ENCODE measurements around the gene KRIT1.
A peak's percentile ranks its signal among the peaks of the same experiment; 100 is the strongest.
"Not testable (repeated sequence)": the region's sequence is repeated elsewhere in the genome, so short reads cannot be mapped to it uniquely, and the experiment has no call there.

The KRIT1 gene

DNA sequence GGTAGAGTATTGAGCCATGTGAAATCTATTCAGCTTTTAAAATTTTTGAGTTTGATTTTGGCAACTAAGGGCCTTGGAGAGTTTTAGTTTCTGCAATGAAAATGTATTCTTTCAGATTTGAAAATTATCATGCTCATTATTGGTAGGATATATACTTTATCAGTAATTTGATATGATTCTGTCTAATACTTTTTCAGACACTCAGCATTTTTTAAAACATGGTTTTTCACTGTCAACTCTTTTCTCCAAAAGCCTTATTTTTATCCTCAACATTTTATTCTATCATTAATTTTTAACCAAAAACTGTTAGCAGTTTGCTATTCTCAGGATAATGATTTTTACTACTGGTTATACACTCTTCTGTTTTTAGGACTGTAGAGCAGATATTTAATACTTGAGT lies 4.9 kb upstream of the KRIT1 start:
- no peak for DNase-seq (ENCODE audit: low read depth in 2 of 2)

DNA sequence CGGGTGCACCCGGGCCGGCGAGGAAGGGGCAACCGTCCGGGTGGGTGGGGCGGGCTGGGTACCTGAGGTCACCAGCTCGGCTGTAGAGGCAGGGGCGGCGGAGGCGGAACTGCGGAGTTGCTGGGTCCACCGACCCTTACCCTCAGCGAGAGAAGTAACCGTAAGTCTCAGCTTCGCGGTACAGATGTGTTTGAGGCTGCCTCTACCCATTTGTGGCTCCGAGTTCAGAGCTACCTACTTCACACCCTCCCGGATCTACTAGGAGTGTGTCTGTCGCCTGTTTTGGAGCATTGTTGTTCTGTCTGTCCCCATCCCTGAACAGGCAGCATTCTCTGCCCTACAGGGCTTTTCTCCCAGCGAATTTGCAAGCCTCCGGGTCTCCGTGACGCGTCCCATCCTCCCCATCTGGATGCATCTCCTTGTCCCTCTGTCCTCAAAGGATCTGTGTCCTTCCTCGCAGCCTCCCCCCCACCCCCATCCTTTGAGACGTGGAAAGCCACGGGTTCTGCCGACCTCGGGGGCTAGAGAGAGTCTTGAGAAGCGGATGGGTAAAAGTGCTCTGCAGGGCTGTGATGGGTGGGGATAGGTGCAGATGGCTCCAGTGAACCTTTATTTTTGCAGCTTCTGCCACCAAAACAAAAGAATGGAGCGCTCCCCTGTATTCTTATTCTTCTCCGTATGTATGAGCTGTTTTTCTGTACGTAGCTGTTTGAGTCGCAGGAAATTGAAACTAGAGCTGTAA lies 817 bp upstream of the KRIT1 start:
- peak in 1 of 2 donors; percentile 4 for DNase-seq (ENCODE audit: low read depth in 2 of 2)

DNA sequence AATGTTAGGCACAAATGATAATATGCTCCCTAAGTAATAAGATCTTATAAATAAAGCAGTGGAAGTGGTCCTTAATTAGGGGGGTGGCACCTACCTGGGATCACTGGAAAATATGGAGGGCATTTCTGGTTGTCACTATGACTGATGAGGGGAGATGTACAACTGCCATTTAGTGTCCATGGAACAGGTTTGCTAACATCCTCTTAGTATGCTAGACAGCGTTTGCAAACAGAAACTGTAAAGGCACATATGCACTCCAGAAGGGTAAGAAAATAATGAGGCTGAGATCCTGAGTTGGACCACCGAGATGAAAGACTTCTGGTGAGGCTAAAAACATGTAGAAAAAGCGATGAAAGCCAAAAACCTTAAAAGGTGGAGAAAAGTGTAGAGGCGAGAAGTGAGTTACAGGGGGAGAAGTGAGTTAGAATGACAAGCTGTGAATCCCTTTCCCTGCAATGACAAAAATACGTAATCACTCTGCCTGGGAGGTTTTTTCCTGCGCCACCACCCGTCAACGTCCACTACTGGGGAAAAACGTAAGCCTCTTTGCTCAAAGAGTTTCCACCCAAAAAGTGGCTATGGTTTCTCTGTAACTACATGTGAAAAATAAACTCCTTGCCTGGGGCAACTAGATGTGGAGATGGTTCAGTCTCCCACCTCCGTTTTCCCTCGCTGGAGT lies 767 bp downstream of the KRIT1 start:
- no peak for DNase-seq (ENCODE audit: low read depth in 2 of 2)

DNA sequence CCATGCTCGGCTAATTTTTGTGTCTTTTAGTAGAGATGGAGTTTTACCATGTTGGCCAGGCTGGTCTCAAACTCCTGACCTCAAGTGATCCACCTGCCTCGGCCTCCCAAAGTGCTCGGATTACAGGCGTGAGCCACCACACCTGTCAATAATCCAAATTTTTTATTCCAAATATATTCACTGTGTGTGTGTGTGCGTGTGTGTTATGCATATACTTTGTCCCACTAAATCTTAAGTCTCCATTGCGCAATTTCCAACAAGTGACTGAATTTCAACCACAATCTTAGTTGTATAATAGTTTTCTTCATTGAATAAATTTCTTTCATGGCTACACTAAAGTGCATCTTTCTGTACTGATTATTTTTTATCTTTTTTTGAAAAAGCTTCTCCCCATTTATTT lies 2.7 kb downstream of the KRIT1 start:
- no peak for DNase-seq (ENCODE audit: low read depth in 2 of 2)

DNA sequence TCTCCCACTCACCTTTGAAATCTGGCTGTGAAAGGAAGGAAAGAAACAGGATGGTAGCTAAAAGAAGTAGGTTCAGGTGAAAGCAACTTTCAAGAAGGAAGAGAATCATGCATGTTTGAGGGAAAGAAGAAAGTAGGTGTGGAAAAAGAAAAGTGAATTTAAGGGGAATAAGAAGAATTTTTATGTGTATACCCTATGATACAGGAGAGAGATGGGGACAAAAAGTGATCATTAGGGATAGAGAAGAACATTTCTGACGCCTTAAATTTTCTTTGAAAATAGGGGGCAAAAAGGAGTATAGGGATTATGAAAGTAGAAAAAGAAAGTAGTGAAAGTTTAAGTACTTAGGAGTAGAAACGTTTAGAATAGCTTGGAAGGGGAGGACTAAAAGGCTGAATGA lies 15.2 kb downstream of the KRIT1 start:
- no peak for DNase-seq (ENCODE audit: low read depth in 2 of 2)

DNA sequence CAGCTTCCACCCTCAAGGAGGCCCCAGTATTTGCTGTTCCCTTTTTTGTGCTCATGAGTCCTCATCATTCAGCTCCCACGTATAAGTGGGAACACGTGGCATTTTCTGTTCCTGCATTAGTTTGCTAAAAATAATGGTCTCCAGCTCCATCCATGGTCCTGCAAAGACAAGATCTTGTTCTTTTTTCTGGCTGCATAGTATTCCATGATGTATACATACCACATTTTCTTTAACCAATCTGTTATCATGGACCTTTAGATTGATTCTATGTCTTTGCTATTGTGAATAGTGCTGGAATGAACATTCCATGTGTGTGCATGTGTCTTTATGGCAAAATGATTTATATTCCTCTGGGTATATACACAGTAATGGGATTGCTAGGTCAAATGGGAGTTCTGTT lies 17.0 kb downstream of the KRIT1 start:
- DNase-seq (ENCODE audit: low read depth in 2 of 2), result no peak

DNA sequence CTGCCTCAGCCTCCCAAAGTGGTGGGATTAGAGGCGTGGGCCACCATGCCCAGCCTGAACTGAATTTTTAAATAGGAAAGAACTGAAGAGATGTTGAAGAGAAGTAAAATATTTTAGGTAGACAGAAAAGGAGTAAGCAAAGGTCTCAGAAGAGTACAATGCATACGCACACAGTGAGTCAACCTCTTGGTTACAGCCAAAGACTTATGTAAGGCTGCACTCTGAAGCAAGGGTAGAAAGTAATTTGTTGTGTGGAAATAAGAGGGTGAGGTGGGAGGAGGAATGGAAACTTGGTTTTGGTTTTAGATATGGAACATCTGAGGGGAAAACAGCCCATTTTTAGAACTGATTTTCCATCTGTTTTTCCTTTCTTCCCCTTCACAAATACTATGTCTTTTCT lies 17.6 kb downstream of the KRIT1 start:
- DNase-seq (ENCODE audit: low read depth in 2 of 2), result no peak

DNA sequence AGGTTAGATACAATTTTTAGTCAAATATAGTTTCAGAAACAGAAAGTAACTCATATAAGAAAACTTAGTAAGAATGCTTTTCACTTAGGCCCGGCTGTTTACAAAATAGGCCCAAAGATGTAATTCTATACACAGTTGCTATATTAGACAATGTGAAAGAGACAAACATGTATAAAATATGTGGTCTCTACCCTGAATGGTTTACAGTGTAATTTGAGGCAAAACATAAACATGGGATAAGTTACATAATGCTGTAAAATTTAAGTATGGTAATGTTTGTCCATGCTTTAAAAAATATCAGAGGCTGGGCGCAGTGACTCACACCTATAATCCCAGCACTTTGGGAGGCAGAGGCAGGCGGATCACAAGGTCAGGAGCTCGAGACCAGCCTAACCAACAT lies 18.7 kb downstream of the KRIT1 start:
- no peak for DNase-seq (ENCODE audit: low read depth in 2 of 2)

DNA sequence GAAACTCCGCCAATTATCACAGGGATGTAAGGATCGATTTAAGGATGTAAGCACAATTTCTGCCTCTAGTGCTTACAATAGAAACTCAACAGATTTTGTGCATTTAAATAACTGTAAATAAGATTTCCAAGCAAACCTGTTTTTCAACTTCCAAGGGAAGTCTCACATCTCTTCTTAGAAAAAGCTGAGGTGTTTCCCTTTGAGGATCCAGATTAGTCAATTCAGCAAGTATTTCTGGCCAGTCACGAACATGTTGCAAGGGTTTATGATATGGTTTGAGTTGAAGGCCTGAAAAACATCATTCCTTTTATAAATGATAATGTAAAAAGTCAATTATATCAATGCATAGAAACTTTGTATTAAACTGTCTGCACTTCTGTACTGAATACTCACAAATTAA lies 23.9 kb downstream of the KRIT1 start:
- no peak for DNase-seq (ENCODE audit: low read depth in 2 of 2)

DNA sequence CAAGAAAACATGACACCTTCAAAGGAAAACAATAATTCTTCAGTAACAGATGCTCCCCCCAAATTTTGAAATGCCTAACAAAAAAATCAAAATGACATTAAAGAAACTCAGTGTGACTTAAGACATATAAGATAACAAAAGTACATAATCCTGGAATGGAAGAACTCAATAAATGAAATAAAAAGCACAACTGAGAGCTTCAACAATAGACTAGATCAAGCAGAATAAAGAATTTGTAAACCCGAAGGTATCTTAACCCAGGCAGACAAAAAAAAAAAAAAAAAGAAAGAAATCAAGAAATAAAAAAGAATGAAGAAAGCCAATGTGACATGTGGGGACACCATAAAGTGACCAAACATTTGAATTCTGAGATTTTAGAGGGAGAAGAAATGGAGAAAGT lies 39.0 kb downstream of the KRIT1 start:
- no peak for DNase-seq (ENCODE audit: low read depth in 2 of 2)

DNA sequence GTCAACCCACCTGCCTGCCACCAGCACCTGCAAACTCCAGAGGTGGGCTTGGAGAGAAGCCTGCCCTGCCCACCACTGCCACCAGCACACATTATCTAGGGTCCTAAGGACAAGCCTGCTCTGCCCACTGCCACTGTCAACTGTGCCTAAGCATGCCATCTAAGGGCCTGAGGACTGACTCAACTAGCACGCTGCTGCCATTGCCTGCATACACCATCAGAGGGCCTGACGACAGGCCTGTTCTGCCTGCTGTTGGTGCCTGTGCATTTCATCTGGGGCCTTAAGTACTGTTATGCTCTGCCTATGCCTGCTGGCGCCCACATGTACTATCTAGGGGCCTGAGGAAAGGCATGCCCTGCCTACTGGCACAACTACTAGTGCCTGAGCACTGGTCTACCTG lies 39.7 kb downstream of the KRIT1 start:
- DNase-seq (ENCODE audit: low read depth in 2 of 2), result no peak

DNA sequence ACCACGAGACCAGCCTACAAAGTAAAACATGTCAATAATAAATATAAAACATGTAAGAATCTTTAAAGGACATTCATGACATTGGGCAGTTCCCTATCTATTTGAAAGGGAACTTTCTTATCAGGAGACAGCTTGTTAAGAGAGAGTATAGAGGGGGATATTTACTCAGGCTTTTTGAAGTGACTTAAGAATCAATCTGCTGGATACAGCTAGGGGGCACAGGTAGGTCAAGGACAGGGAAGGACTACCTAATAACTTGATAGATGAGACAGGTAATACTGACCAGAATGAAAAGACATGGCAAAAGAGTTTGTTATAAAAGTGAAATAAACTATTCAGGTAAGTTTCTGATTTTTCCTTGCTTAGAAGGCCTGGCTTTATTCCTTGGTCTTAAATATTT lies 44.9 kb downstream of the KRIT1 start:
- DNase-seq (ENCODE audit: low read depth in 2 of 2), result no peak

DNA sequence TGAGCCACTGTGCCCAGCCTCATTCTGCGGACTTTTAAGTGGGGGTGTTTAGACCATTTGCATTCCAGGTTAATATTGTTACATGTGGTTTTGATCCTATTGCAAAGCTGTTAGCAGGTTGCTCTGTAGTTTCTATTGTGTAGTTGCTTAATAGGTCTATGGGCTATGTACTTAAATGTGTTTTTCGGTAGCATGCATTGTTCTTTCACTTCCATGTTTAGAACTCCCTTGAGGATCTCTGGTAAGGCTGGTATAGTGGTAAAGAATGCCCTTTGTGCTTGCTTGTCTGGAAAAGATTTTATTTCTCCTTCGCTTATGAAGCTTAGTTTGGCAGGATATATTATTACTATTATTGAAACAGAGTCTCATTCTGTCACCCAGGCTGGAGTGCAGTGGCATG lies 53.4 kb downstream of the KRIT1 start:
- DNase-seq (ENCODE audit: low read depth in 2 of 2), result no peak

DNA sequence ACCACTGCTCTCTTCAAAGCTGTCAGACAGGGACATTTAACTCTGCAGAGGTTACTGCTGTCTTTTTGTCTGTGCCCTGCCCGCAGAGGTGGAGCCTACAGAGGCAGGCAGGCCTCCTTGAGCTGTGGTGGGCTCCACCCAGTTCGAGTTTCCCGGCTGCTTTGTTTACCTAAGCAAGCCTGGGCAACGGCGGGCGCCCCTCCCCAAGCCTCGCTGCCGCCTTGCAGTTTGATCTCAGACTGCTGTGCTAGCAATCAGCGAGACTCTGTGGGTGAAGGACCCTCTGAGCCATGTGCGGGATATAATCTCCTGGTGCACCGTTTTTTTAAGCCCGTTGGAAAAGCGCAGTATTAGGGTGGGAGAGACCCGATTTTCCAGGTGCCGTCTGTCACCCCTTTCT lies 56.5 kb downstream of the KRIT1 start:
- DNase-seq (ENCODE audit: low read depth in 2 of 2), result not testable (repeated sequence)

DNA sequence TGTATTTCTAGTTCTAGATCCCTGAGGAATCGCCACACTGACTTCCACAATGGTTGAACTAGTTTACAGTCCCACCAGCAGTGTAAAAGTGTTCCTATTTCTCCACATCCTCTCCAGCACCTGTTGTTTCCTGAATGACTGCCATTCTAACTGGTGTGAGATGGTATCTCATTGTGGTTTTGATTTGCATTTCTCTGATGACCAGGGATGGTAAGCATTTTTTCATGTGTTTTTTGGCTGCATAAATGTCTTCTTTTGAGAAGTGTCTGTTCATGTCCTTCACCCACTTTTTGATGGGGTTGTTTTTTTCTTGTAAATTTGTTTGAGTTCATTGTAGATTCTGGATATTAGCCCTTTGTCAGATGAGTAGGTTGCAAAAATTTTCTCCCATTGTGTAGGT lies 61.4 kb downstream of the KRIT1 start:
- DNase-seq (ENCODE audit: low read depth in 2 of 2), result not testable (repeated sequence)

DNA sequence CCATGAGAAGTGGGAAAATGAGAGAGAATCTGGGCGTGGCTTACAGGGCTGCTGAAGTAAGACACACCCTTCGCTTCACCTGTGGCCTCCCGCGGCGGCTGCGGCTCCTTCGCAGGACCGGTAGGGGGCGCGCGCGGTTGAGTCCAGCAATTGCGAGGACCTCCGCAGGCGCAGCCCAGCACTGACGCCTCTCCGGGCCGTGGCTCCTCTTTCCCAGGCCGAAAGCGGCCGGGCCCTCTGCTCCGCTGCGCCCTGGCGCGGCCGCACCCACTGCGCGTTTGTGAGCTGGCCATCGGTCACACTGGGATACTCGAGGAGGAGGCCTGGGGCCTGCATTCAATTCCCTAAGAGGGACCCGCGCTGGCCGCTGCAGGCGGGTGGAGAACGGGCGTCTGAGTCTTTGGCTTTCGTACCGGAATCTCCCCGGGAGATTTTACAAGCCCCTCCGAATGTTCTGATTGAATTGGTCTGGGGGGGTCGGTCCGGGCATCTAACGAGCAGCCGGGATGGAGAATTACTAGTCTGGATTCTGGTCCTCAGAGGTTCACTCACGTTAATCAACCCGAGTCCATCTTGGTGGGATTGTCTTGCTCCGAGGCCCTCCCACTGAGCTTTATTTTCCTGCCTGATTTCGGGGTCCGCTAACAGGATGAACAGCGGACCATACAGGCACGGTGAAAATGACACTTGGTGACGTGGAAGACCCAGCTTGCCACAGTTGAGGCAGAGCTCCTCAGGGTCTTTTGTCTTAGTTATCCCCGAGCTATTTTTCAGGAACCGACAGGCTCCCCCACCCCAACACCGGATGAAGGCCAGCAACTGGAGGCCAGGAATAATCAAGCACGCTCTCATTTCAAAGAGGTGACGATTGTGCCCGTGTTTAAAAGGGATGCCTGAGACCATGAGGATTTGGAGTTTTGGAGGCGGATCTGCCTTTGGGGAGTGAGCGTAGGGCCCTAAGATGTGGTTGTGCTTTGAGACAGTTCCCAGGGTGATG lies 66.5 kb downstream of the KRIT1 start, which contains the start of gene LRRD1:
Gene LRRD1, minus strand, starts transcription at position 215 of the 997 bp plus-strand sequence. CDS start 13,940 bp downstream, outside the sequence.
- DNase-seq (ENCODE audit: low read depth in 2 of 2), result peak; percentile 85 to 87

DNA sequence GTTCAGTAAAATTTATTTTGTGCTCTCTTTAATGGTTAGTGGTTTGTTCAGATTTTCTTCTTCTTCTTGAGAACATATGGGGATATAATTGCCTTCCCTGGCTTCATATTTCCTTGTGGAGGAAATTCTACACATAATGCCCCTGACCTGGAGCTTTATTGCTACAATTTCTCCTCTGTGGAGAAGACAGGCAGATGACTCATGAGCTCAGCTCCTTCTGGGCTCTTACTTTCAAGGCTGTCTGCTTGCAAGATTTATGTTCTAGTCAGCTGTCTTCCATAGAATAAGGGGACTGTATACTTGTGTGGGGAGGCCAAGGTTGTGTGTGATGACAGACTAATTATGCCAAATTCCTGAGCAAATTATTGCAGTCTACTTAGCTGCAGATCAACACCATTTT lies 68.4 kb downstream of the KRIT1 start:
- DNase-seq (ENCODE audit: low read depth in 2 of 2), result no peak

DNA sequence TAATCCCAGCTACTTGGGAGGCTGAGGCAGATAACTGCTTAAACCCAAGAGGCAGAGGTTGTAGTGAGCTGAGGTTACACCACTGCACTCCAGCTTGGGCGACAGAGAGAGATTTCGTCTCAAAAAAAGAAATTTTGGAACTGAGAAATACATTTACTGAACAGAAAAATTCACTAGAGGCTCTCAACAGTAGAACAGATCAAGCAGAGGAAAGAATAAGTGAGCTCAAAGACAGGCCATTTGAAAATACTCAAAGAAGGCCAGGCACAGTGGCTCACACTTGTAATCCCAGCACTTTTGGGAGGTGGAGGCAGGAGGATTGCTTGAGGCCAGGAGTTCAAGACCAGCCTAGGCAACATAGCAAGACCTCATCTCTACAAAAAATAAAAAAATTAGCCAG lies 76.2 kb downstream of the KRIT1 start:
- not testable (repeated sequence) for DNase-seq (ENCODE audit: low read depth in 2 of 2)

DNA sequence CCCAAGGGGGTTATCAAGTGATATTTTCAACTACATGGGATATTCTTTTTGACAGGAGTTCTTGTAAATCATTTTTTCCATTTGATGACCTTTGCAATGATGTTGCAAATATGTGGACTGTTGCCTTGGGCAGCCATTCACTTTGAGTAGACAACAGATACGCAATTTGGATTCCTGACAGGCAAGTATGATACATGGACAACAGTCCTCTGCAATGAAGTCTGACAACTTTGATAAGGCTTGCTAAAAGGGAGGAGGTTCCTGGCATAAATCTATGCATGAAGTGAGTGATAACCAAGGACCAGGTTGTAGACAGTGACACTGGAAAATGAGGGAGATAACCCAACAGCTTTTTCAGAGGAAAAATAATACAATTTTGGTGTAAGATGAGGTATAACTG lies 84.4 kb downstream of the KRIT1 start:
- DNase-seq (ENCODE audit: low read depth in 2 of 2), result no peak

DNA sequence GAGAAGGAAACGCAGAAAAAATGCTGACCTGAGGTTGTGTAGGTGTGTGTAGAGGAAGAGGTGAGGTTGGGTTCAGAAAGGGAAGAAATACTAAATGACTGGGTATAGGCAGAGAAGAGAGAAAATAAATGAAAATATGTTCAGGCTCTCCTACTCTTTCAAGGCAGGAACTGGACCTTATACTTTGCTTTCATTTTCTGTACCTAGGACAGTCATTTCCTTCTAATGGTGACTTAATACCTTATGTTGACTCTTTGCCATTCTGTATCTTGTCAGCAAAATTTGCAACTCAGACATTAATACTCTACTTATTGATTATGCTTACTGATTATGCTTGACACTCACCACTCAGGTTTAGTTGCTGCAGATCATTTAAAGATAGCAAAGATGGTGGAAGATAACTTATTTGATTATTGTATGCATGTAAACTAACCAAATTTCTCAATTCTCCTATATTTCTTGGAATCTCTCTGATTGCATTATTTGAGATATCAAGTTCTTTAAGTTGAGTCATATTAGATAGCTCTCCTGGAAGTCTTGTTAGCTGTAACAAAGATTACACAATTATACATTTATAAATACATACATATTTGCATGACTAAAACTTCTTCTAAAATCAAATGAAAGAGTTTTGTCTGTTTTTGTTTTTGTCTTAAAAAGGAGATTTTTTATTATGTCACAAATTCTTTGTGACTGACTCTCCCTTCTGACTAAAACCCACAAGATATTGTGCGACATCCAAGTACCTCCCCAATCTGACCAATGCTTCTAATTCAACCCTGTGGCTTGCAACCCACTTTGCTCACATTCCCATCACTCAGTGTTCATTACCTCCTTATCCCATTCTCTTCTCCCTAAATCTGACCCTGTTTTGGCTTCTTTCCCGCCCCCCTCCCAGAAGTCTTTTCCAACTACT lies 86.8 kb downstream of the KRIT1 start:
- DNase-seq (ENCODE audit: low read depth in 2 of 2), result no peak

DNA sequence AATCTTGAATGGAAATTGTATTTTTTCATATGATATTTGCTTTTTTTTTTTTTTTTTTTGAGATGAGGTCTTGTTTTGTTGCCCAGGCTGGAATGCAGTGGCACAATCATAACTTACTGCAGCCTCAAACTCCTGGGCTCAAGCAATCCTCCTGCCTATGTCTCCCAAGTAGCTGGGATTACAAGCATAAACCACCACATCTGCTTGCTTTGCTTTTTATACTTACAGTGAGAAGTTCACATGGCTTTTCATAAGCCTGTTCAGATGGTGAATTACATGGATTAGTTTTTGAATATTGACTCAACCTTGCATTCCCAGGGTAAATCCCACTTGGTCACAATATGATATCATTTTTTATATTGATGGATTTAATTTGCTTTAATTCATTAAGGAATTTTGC lies 88.7 kb downstream of the KRIT1 start:
- DNase-seq (ENCODE audit: low read depth in 2 of 2), result no peak

Measured in stimulated activated CD8-positive, alpha-beta memory T cell treated with anti-CD3 and anti-CD28 coated beads, Interleukin-15, amount 100 ng/mL, for 48 hours (primary cell).